Ishikawa (cell line): ENCODE measurements around the gene FGGY.

Experiments
- CEBPB ChIP-seq: IDR thresholded peaks from 2 replicates; pipeline ENCODE4 v1.6.1; 2012
- CREB1 ChIP-seq: IDR thresholded peaks from 2 replicates; pipeline ENCODE4 v1.6.1; 2012; ENCODE audit warnings: low read depth
- EGR1 ChIP-seq: IDR thresholded peaks from 2 replicates; pipeline ENCODE4 v1.6.1; 2012
- EP300 ChIP-seq: IDR thresholded peaks from 2 replicates; pipeline ENCODE4 v1.6.1; 2012; ENCODE audit warnings: borderline replicate concordance
- FOXM1 ChIP-seq: IDR thresholded peaks from 2 replicates; pipeline ENCODE4 v1.6.1; 2012; ENCODE audit warnings: low read depth, borderline replicate concordance
- MAX ChIP-seq: IDR thresholded peaks from 2 replicates; pipeline ENCODE4 v1.6.1; 2012
- NFIC ChIP-seq: IDR thresholded peaks from 2 replicates; pipeline ENCODE4 v1.6.1; 2012
- RAD21 ChIP-seq: IDR thresholded peaks from 2 replicates; pipeline ENCODE4 v1.6.1; 2012; ENCODE audit warnings: low read depth
- TAF1 ChIP-seq: IDR thresholded peaks from 2 replicates; pipeline ENCODE4 v1.6.1; 2012; ENCODE audit warnings: low read depth, mild to moderate bottlenecking
- TCF12 ChIP-seq: IDR thresholded peaks from 2 replicates; pipeline ENCODE4 v1.6.1; 2012; ENCODE audit warnings: low read depth
- TEAD4 ChIP-seq: IDR thresholded peaks from 2 replicates; pipeline ENCODE4 v1.6.1; 2012
- USF1 ChIP-seq: IDR thresholded peaks from 2 replicates; pipeline ENCODE4 v1.6.1; 2012
- YY1 ChIP-seq: IDR thresholded peaks from 2 replicates; pipeline ENCODE4 v1.6.1; 2012; ENCODE audit warnings: low read depth
- ZBTB7A ChIP-seq: IDR thresholded peaks from 2 replicates; pipeline ENCODE4 v1.6.1; 2012; ENCODE audit warnings: low read depth
- TF ChIP-seq, protein P1 (sequence below): IDR thresholded peaks from 2 replicates; pipeline ENCODE4 v1.6.1; 2012; ENCODE audit warnings: low read depth, mild to moderate bottlenecking

The FGGY gene

DNA sequence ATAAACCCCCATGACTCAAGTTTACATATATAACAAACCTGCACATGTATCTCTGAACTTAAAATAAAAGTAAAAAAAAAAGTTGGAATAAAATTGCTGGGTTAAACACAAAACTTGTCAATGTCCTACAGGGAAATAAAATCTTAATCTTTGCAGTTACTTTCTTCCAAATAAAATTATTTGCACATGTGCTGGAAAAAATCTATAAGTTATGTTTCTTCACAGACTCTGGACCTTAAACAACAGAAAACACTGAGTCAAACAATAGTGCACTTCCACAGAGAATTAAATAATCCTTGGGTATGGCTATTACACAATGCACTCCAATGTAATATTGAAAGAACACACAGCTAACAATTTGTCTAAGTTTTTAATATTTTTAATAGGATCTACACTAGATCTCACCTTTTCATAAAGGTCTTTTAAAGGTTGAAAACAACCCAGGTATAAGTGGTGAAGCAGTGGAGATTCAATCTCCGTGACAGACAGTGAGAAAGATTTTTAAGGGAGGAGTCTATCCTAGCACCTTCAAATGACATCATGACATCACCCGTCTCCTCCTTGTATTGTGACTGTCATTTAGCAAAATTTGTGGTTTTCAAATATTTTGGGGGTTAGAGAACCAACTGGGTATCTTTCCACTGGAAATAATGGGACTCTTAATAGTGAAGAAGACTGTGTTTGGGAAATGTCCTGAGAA, 25.2 kb upstream of the FGGY start:
- TF ChIP-seq, protein P1, sequence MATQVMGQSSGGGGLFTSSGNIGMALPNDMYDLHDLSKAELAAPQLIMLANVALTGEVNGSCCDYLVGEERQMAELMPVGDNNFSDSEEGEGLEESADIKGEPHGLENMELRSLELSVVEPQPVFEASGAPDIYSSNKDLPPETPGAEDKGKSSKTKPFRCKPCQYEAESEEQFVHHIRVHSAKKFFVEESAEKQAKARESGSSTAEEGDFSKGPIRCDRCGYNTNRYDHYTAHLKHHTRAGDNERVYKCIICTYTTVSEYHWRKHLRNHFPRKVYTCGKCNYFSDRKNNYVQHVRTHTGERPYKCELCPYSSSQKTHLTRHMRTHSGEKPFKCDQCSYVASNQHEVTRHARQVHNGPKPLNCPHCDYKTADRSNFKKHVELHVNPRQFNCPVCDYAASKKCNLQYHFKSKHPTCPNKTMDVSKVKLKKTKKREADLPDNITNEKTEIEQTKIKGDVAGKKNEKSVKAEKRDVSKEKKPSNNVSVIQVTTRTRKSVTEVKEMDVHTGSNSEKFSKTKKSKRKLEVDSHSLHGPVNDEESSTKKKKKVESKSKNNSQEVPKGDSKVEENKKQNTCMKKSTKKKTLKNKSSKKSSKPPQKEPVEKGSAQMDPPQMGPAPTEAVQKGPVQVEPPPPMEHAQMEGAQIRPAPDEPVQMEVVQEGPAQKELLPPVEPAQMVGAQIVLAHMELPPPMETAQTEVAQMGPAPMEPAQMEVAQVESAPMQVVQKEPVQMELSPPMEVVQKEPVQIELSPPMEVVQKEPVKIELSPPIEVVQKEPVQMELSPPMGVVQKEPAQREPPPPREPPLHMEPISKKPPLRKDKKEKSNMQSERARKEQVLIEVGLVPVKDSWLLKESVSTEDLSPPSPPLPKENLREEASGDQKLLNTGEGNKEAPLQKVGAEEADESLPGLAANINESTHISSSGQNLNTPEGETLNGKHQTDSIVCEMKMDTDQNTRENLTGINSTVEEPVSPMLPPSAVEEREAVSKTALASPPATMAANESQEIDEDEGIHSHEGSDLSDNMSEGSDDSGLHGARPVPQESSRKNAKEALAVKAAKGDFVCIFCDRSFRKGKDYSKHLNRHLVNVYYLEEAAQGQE = no peak
- TF ChIP-seq YY1 (no peak), CEBPB (no peak)

DNA sequence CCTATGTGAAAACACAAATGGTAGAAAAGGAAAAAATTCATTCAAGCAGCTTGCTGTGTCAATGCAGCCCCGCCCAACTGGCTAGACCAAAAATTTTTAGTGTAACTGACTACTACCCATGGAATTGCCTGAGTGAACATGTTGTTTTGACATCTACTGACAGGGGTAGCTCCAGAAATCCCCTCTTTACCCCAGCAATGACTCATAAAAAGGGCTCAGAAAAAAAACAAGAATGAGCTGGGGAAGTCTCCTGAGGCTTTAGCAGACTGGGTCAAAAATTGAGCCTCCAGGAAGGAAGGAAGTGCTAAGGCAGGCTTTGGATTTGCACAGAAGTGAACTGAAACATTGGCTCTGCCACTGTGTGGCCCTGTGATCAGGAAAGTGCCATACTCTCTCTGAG, 24.4 kb upstream of the FGGY start:
- TF ChIP-seq, protein P1 = no peak
- TF ChIP-seq CEBPB = no peak
- TF ChIP-seq TAF1 = no peak
- TF ChIP-seq CREB1 = no peak
- TF ChIP-seq EP300 = no peak
- no peak for TF ChIP-seq TEAD4
- TF ChIP-seq RAD21 = no peak
- TF ChIP-seq MAX = no peak
- no peak for TF ChIP-seq ZBTB7A
- no peak for TF ChIP-seq FOXM1
- no peak for TF ChIP-seq USF1

- TF ChIP-seq TCF12 = no peak
- TF ChIP-seq CREB1 = no peak
- TF ChIP-seq RAD21 = no peak
- TF ChIP-seq CEBPB = no peak
- no peak for TF ChIP-seq YY1
- TF ChIP-seq NFIC = no peak
- TF ChIP-seq, protein P1 = no peak
- TF ChIP-seq USF1 = no peak
- no peak for TF ChIP-seq TEAD4
- no peak for TF ChIP-seq MAX
- TF ChIP-seq FOXM1 = no peak
- no peak for TF ChIP-seq EP300
- TF ChIP-seq ZBTB7A = no peak
- TF ChIP-seq TAF1 = no peak
- TF ChIP-seq EGR1 = no peak
These were observed 20.4 kb upstream of the FGGY start for GRCh38 chr1:59276439-59276851.

DNA sequence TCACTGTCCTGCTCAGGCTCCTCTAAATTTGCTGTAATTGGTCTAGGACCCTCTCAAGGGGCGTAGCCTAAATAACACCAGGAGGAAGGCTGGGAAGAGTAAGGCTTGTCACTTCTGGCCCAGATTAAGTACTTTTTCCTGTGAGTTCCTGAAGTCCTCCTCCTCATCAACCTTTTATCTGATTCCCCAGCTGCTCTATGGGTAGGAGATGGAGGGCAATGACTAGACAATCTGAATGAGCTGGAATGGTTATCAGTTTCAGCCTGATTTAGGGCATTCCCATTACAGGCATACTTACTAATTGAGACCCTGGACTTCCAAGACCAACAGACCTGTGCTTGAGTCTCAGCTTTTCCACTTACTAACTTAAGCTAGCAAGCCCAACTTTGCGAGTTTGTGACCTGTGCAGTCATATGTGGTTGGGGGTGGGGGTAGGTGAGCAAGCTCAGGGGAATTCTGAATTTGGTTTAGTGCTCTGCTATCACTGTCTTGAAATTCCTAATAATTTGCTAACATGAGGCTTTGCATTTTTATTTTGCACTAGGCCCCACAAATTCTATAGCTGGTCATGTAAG, 18.0 kb upstream of the FGGY start:
- no peak for TF ChIP-seq FOXM1
- TF ChIP-seq RAD21 = no peak

GRCh38 chr1:59279645-59280044, 17.2 kb upstream of the FGGY start:
- TF ChIP-seq CEBPB (no peak), FOXM1 (no peak), RAD21 (no peak), TCF12 (no peak), EP300 (no peak), MAX (no peak), TAF1 (no peak), TEAD4 (no peak), ZBTB7A (no peak), EGR1 (no peak), YY1 (no peak), CREB1 (no peak), NFIC (no peak), USF1 (no peak)
- TF ChIP-seq, protein P1 = no peak
